H1 (cell line): ENCODE results near the gene CTSK. TPM values are rescaled to one million over a fixed set of nuclear protein-coding genes. Genes with fewer than 3 reads are reported as not detected.

Source experiments
- CTCF ChIA-PET: fragments of 300-600 bp; sonication (Branson Sonifier 250); formaldehyde crosslinking; loops from one replicate; lab custom pipeline; 2021; ENCODE audit not compliant: partially characterized antibody; lab: Charles Lee
- POLR2A ChIA-PET: fragments of 300-600 bp; sonication (Branson Sonifier 250); formaldehyde crosslinking; loops from one replicate; lab custom pipeline; 2021; ENCODE audit warnings: inconsistent platforms; ENCODE audit not compliant: partially characterized antibody; lab: Charles Lee
- DNase-seq, 2 experiments: peaks; one replicate each; pipeline versions ENCODE4 v3.0.0 to v3.0.0-alpha.2; 2010 to 2022; ENCODE audit warnings: low spot score in 2 of 2, low read depth in 1 of 2, mixed read lengths in 1 of 2
- FAIRE-seq: peaks from 2 replicates; lab custom pipeline; 2011; peaks lifted over from hg19 to GRCh38; lab: Jason Lieb, UNC
- H2AFZ ChIP-seq: 2 replicates; pipeline ENCODE4 v1.8.1; 2012; ENCODE audit warnings: low read length, inconsistent platforms
- H2AK5ac ChIP-seq: 2 replicates; pipeline ENCODE4 v1.6.1; 2013; ENCODE audit warnings: low read depth, low read length
- H2BK120ac ChIP-seq: replicated peaks from 2 replicates; pipeline ENCODE3; 2013; ENCODE audit warnings: low read depth, low read length, inconsistent platforms
- H2BK12ac ChIP-seq: 2 replicates; pipeline ENCODE4 v1.6.1; 2013; ENCODE audit warnings: low read depth, low read length
- H2BK15ac ChIP-seq: 2 replicates; pipeline ENCODE4 v1.6.1; 2013; ENCODE audit warnings: low read length
- H2BK20ac ChIP-seq: 2 replicates; pipeline ENCODE4 v1.6.1; 2013; ENCODE audit warnings: low read length
- H2BK5ac ChIP-seq: 2 replicates; pipeline ENCODE4 v1.6.1; 2013; ENCODE audit warnings: low read depth, low read length
- H3K14ac ChIP-seq: 2 replicates; pipeline ENCODE4 v1.6.1; 2013; ENCODE audit warnings: inconsistent platforms; ENCODE audit not compliant: insufficient read length
- H3K18ac ChIP-seq: 2 replicates; pipeline ENCODE4 v1.6.1; 2013; ENCODE audit warnings: low read length; ENCODE audit errors: extremely low read depth
- H3K23ac ChIP-seq: 2 replicates; pipeline ENCODE4 v1.6.1; 2013; ENCODE audit warnings: inconsistent platforms; ENCODE audit not compliant: insufficient read length
- H3K23me2 ChIP-seq: 2 replicates; pipeline ENCODE4 v1.6.1; 2013; ENCODE audit warnings: low read depth, low read length
- H3K27ac ChIP-seq: 2 replicates; pipeline ENCODE4 v1.6.1; 2011; ENCODE audit warnings: low read depth, low read length, inconsistent platforms
- H3K27me3 ChIP-seq, 4 experiments: replicated peaks in 1 of 4; 1 replicate in 1 of 4; 2 replicates in 3 of 4; pipeline versions ENCODE4 v1.6.1 to v1.8.1; 2011 to 2013; ENCODE audit warnings: low read length in 3 of 4, mild to moderate bottlenecking in 3 of 4, inconsistent platforms in 2 of 4, mixed read lengths in 2 of 4, moderate library complexity in 1 of 4; ENCODE audit not compliant: control insufficient read depth in 3 of 4, insufficient read depth in 3 of 4; ENCODE audit errors: extremely low read depth in 1 of 4
- H3K36me3 ChIP-seq, 4 experiments: 2 replicates each; pipeline versions ENCODE4 v1.6.1 to v1.8.1; 2011 to 2013; ENCODE audit warnings: mild to moderate bottlenecking in 4 of 4, low read length in 3 of 4, moderate library complexity in 2 of 4, control low read depth in 1 of 4, inconsistent platforms in 1 of 4; ENCODE audit not compliant: insufficient read depth in 4 of 4, control insufficient read depth in 2 of 4
- H3K4ac ChIP-seq: replicated peaks from 2 replicates; pipeline ENCODE3; 2013; ENCODE audit warnings: low read length, low read depth, mixed read lengths, inconsistent platforms; ENCODE audit not compliant: insufficient read length
- H3K4me1 ChIP-seq, 4 experiments: replicated peaks in 1 of 4; 1 replicate in 1 of 4; 2 replicates in 3 of 4; pipeline versions ENCODE4 v1.6.1 to v1.8.1; 2011 to 2013; ENCODE audit warnings: low read length in 3 of 4, inconsistent platforms in 2 of 4, mixed read lengths in 1 of 4; ENCODE audit not compliant: insufficient read depth in 4 of 4, control insufficient read depth in 3 of 4
- H3K4me2 ChIP-seq, 2 experiments: 2 replicates each; pipeline versions ENCODE4 v1.6.1 to v1.8.1; 2011 to 2013; ENCODE audit warnings: low read depth in 2 of 2, low read length in 2 of 2, control low read depth in 1 of 2, inconsistent platforms in 1 of 2, mild to moderate bottlenecking in 1 of 2; ENCODE audit not compliant: insufficient read depth in 1 of 2
- H3K4me3 ChIP-seq, 4 experiments: fragments of 200-600, 300-600 bp in 1 of 4; sonication (generic), shearing (Covaris generic), sonication (Bioruptor Twin) in 1 of 4; 2 replicates each; pipeline versions ENCODE4 v1.5.1 to v1.8.1; 2011 to 2016; ENCODE audit warnings: low read length in 4 of 4, low read depth in 3 of 4, control low read depth in 2 of 4, inconsistent platforms in 2 of 4, mild to moderate bottlenecking in 2 of 4, mixed read lengths in 1 of 4, moderate library complexity in 1 of 4; ENCODE audit not compliant: insufficient read depth in 2 of 4; ENCODE audit errors: extremely low read depth in 1 of 4
- H3K56ac ChIP-seq: replicated peaks from 2 replicates; pipeline ENCODE3; 2013; ENCODE audit warnings: low read depth, mild to moderate bottlenecking, mixed read lengths, low read length, inconsistent platforms; ENCODE audit not compliant: insufficient read length
- H3K79me1 ChIP-seq: 2 replicates; pipeline ENCODE4 v1.6.1; 2013; ENCODE audit warnings: low read depth, low read length, control low read depth
- H3K79me2 ChIP-seq, 2 experiments: 2 replicates each; pipeline versions ENCODE4 v1.6.1 to v1.8.1; 2012 to 2013; ENCODE audit warnings: low read length in 2 of 2, mild to moderate bottlenecking in 2 of 2, inconsistent platforms in 1 of 2; ENCODE audit not compliant: insufficient read depth in 2 of 2, control insufficient read depth in 1 of 2
- H3K9ac ChIP-seq, 4 experiments: replicated peaks in 1 of 4; 1 replicate in 1 of 4; 2 replicates in 3 of 4; pipeline versions ENCODE4 v1.6.1 to v1.8.1; 2011 to 2013; ENCODE audit warnings: low read depth in 3 of 4, low read length in 3 of 4, control low read depth in 2 of 4, mild to moderate bottlenecking in 2 of 4, moderate library complexity in 2 of 4, inconsistent platforms in 1 of 4; ENCODE audit errors: extremely low read depth in 1 of 4
- H3K9me3 ChIP-seq, 2 experiments: 2 replicates each; pipeline versions ENCODE4 v1.6.1 to v1.8.1; 2012 to 2013; ENCODE audit warnings: mild to moderate bottlenecking in 2 of 2, moderate library complexity in 2 of 2, control low read depth in 1 of 2, inconsistent platforms in 1 of 2, low read depth in 1 of 2, low read length in 1 of 2, mixed read lengths in 1 of 2; ENCODE audit not compliant: insufficient read depth in 2 of 2
- H4K20me1 ChIP-seq, 2 experiments: replicated peaks in 1 of 2; 2 replicates each; pipeline versions ENCODE3 to v1.8.1; 2011 to 2013; ENCODE audit warnings: inconsistent platforms in 2 of 2, low read length in 2 of 2, mild to moderate bottlenecking in 1 of 2; ENCODE audit not compliant: insufficient read depth in 2 of 2, control insufficient read depth in 1 of 2
- H4K5ac ChIP-seq: 2 replicates; pipeline ENCODE4 v1.6.1; 2013; ENCODE audit warnings: low read length, low read depth, mixed read lengths, inconsistent platforms; ENCODE audit not compliant: insufficient read length
- H4K8ac ChIP-seq: 2 replicates; pipeline ENCODE4 v1.8.0; 2013; ENCODE audit warnings: mild to moderate bottlenecking, moderate library complexity, low read length, inconsistent platforms; ENCODE audit not compliant: insufficient read depth; ENCODE audit errors: extremely low read depth
- H4K91ac ChIP-seq: replicated peaks from 2 replicates; pipeline ENCODE3; 2013; ENCODE audit warnings: low read length, mixed read lengths, inconsistent platforms; ENCODE audit not compliant: insufficient read length
- CBX5 ChIP-seq: fragments of 300-800, 300-1000 bp; sonication (generic); IDR thresholded peaks from 2 replicates; pipeline ENCODE4 v1.7.1; 2016; ENCODE audit warnings: antibody characterized with exemption, low read length, low read depth
- CTBP2 ChIP-seq: IDR thresholded peaks from 2 replicates; pipeline ENCODE4 v1.7.0; 2011; ENCODE audit warnings: borderline replicate concordance, mild to moderate bottlenecking, moderate library complexity, mixed read lengths, low read length; ENCODE audit not compliant: insufficient read depth, insufficient read length
- EP300 ChIP-seq, 2 experiments: IDR thresholded peaks; 1 replicate in 1 of 2; 2 replicates in 1 of 2; pipeline ENCODE4 v1.6.1; 2011 to 2012; ENCODE audit warnings: low read depth in 2 of 2, low read length in 2 of 2, mild to moderate bottlenecking in 2 of 2, borderline replicate concordance in 1 of 2, inconsistent platforms in 1 of 2, moderate library complexity in 1 of 2
- EZH2 ChIP-seq: fragments of 200-600 bp; sonication (generic); IDR thresholded peaks from 2 replicates; pipeline ENCODE4 v1.7.1; 2012; ENCODE audit warnings: low read depth, mild to moderate bottlenecking, moderate library complexity, low read length, inconsistent platforms; ENCODE audit not compliant: severe bottlenecking
- FOSL1 ChIP-seq: IDR thresholded peaks from 2 replicates; pipeline ENCODE4 v1.6.1; 2011; ENCODE audit warnings: mild to moderate bottlenecking, low read depth, low read length, moderate library complexity; ENCODE audit not compliant: insufficient read depth
- GABPA ChIP-seq: IDR thresholded peaks from 2 replicates; pipeline ENCODE4 v1.6.1; 2011; ENCODE audit warnings: mild to moderate bottlenecking, low read length, moderate library complexity, borderline replicate concordance; ENCODE audit not compliant: insufficient read depth
- JUND ChIP-seq: IDR thresholded peaks from 2 replicates; pipeline ENCODE4 v1.6.1; 2011; ENCODE audit warnings: mild to moderate bottlenecking, improper control_type of control experiment, low read length
- KDM1A ChIP-seq: fragments of 200-600, 300-600 bp; sonication (generic); IDR thresholded peaks from 2 replicates; pipeline ENCODE4 v1.7.1; 2016; ENCODE audit warnings: mild to moderate bottlenecking, low read length, borderline replicate concordance
- MAFK ChIP-seq: IDR thresholded peaks from 2 replicates; pipeline ENCODE4 v1.6.1; 2012; ENCODE audit warnings: low read depth, mild to moderate bottlenecking, improper control_type of control experiment, low read length
- NANOG ChIP-seq: IDR thresholded peaks from 2 replicates; pipeline ENCODE4 v1.6.1; 2011; ENCODE audit warnings: low read length, low read depth, mild to moderate bottlenecking, inconsistent platforms; ENCODE audit not compliant: insufficient read depth, poor library complexity, severe bottlenecking
- PHF8 ChIP-seq: fragments of 200-600 bp; sonication (generic); conservative IDR thresholded peaks from 2 replicates; pipeline ENCODE4 v1.7.1; 2012; ENCODE audit warnings: low read depth, mild to moderate bottlenecking, inconsistent platforms, low read length, moderate library complexity
- SAP30 ChIP-seq: fragments of 300-600 bp; sonication (generic); IDR thresholded peaks from 2 replicates; pipeline ENCODE4 v1.7.1; 2012; ENCODE audit warnings: low read length, moderate library complexity, mild to moderate bottlenecking, inconsistent platforms; ENCODE audit not compliant: insufficient read depth, insufficient replicate concordance
- SIRT6 ChIP-seq: IDR thresholded peaks from one replicate; pipeline ENCODE4 v1.7.1; 2012; ENCODE audit warnings: low read length, inconsistent platforms
- TCF12 ChIP-seq: IDR thresholded peaks from 2 replicates; pipeline ENCODE4 v1.6.1; 2011; ENCODE audit warnings: low read depth, mild to moderate bottlenecking, low read length
- WGBS, 2 experiments: shearing (Covaris generic) in 1 of 2; methylation state at CpG; one replicate each; pipeline versions ENCODE4 v1.1.6 to v1.1.7; 2013 to 2015; ENCODE audit warnings: low lambda C conversion rate in 2 of 2, mixed read lengths in 2 of 2, inconsistent platforms in 1 of 2, low coverage in 1 of 2, missing lambda C conversion rate in 1 of 2; ENCODE audit not compliant: insufficient replicate concordance in 2 of 2, insufficient coverage in 1 of 2, insufficient read length in 1 of 2; ENCODE audit errors: extremely low coverage in 1 of 2, missing lambda C conversion rate in 1 of 2; 5-methylcytosine and 5-hydroxymethylcytosine counted together
- polyA plus RNA-seq, 7 experiments: library from polyadenylated mRNA; depleted of rRNA in 3 of 7; stranded (reverse) in 5 of 7; unstranded in 2 of 7; fragments of >200 nt in 5 of 7; fragments of 200-250 nt in 2 of 7; gene quantifications; 1 replicate in 5 of 7; 2 replicates in 1 of 7; 4 replicates in 1 of 7; pipeline versions ENCODE4 v1.2.1 to v1.2.3, GENCODE V29; 2011 to 2013; ENCODE audit warnings: missing spikeins in 2 of 7, mixed read lengths in 2 of 7
- total RNA-seq: library from RNA; stranded (reverse); fragmentation: NEBNext Ultra II Directional; extraction: Animal tissue kit (Norgen Biotek cat#: 25700); gene quantifications from 2 replicates; pipeline ENCODE4 v1.2.1, GENCODE V29; 2021

Gene CTSK
- total and polyA plus RNA-seq, 2 of the 8 experiments (the other 6 are each of a cell fraction or from before 2014, with no cell fraction given): 2.7 to 4.2 TPM

- 95% methylated on average over 1 of the region's 3 CpGs; no CpG with 5 or more reads in 1 of the 2 experiments for WGBS, 2 experiments
- TF ChIP-seq MAFK (no peak), EZH2 (no peak), JUND (no peak), KDM1A (no peak), NANOG (no peak), TCF12 (no peak), FOSL1 (no peak), CTBP2 (no peak), EP300 (IDR thresholded peaks at IDR 0.05; ENCODE audit: borderline replicate concordance in 1 of 2, low read depth in 2 of 2, low read length in 2 of 2) (no peak), GABPA (no peak), SIRT6 (no peak), SAP30 (no peak), PHF8 (no peak), CBX5 (no peak)
Observed at GRCh38 chr1:150780510-150780909, 27.6 kb downstream of the CTSK start.

More at GRCh38 chr1:150780510-150780909, 27.6 kb downstream of the CTSK start:
- H4K20me1 ChIP-seq: no peaks in the 10 kb centered on the region
- H4K91ac ChIP-seq: no peak overlapping the region
- H3K9me3 ChIP-seq: peaks cover 0 to 6% of the 10 kb centered on the region in 2 experiments; a peak in 2 of 4 replicates
- no peak overlapping the region for H3K18ac ChIP-seq
- H3K56ac ChIP-seq: no peak overlapping the region
- FAIRE-seq: no peak
- ChIA-PET CTCF (no interaction called here), POLR2A (no interaction called here)
- H2BK15ac ChIP-seq: no peak overlapping the region
- no peak overlapping the region for H3K27ac ChIP-seq
- no peak overlapping the region for H3K4ac ChIP-seq
- H3K4me1 ChIP-seq: no peaks in the 10 kb centered on the region
- H3K79me2 ChIP-seq: no peaks in the 10 kb centered on the region
- DNase-seq: no peak
- H3K14ac ChIP-seq: no peak overlapping the region
- H2BK20ac ChIP-seq: no peak overlapping the region
- H2BK12ac ChIP-seq: no peak overlapping the region
- no peaks in the 10 kb centered on the region for H3K36me3 ChIP-seq
- H4K5ac ChIP-seq: no peak overlapping the region
- H3K9ac ChIP-seq: no peak overlapping the region
- H2AFZ ChIP-seq: no peak overlapping the region
- no peak overlapping the region for H3K4me3 ChIP-seq
- no peaks in the 10 kb centered on the region for H3K79me1 ChIP-seq
- no peak overlapping the region for H2AK5ac ChIP-seq
- H3K27me3 ChIP-seq: no peaks in the 10 kb centered on the region
- H2BK120ac ChIP-seq: no peak overlapping the region
- no peak overlapping the region for H3K23ac ChIP-seq
- H2BK5ac ChIP-seq: no peak overlapping the region
- no peaks in the 10 kb centered on the region for H3K23me2 ChIP-seq
- no peak overlapping the region for H4K8ac ChIP-seq
- H3K4me2 ChIP-seq: no peak overlapping the region
